GM12865 (cell line): Measurements from ENCODE around the gene NMT1.
A peak's percentile ranks its signal among the peaks of the same experiment; 100 is the strongest.

Experiments
- DNase-seq: peaks from one replicate; pipeline ENCODE4 v3.0.0; 2010; ENCODE audit warnings: low read depth
- H3K4me3 ChIP-seq: 2 replicates; pipeline ENCODE4 v1.5.1; 2011; ENCODE audit warnings: mild to moderate bottlenecking, low read depth, low read length, control low read depth
- CTCF ChIP-seq: IDR thresholded peaks from 2 replicates; pipeline ENCODE4 v1.5.1; 2011; ENCODE audit warnings: low read length, control low read depth, low read depth, inconsistent platforms; ENCODE audit not compliant: insufficient read depth; ENCODE audit errors: missing control alignments

NMT1 gene

DNA sequence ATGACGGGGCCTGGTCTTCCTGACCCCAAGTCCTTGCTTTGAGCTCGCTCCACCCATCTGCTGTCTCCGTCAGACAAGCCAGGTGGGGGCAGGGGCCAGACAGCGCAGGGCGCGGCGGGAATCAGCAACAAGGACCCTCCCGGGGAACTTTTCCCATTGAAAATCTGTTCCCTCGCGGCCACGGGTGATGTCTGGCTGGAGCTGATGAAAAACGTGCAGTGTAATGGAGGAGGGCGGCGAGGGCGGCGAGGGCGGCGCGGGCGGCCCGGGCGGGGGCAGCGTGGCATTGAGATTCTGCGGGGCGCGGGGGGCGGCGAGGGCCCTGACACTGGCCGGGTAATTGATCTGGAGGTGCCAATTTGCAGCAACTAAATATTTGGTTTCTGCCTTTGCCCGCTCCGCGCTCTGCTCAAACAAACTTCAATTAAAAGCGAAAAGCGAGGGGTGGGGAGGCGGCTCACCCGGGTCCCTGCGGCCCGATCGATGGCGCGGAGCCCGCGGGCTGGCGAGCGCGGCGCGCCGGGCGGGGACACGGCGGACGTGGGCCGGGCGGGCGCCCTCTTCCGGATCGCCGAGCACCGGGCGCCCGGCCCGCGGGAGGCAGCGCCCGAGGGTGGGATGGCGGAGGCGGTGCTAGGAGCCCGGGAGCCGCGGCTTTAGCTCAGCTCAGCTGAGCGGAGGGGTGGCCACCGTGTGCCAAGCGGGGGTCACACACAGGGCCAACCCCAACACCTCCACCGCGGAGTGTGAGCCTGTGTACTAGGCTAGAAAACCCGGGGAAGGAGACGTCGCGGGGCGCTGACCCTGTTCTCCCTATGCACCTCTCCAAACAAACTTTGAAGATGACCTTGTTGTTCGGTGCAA is 42.0 kb upstream of the NMT1 start:
- peak; percentile 59 for DNase-seq
- TF ChIP-seq CTCF = peak; percentile 39
- H3K4me3 ChIP-seq = peak overlapping the region; percentile 40

GRCh38 chr17:45020354-45021138 is 40.6 kb upstream of the NMT1 start:
- TF ChIP-seq CTCF = no peak
- no peak for DNase-seq
- no peak overlapping the region for H3K4me3 ChIP-seq

GRCh38 chr17:45021607-45022287 is 39.4 kb upstream of the NMT1 start:
- DNase-seq = peak; percentile 76
- peak; percentile 85 for TF ChIP-seq CTCF
- no peak overlapping the region for H3K4me3 ChIP-seq

DNA sequence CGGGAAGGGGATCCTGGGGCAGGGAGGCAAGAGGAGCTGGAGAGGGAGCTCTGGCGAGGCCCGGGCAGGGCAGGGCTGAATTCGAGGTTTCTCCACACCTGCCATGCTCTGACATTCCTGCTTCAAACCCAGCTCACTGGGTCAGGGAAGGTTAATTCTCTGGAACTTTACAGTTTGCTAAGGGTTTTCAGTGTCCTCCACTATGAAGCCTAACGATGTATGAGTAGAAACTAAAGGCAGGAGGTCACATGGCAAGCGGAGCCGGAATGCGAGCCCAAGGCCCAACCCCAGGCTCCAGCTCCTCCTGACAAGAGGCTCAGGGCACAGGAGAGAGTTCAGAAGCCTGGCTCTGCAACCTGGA is 38.8 kb upstream of the NMT1 start:
- H3K4me3 ChIP-seq = no peak overlapping the region
- TF ChIP-seq CTCF = no peak
- no peak for DNase-seq

DNA sequence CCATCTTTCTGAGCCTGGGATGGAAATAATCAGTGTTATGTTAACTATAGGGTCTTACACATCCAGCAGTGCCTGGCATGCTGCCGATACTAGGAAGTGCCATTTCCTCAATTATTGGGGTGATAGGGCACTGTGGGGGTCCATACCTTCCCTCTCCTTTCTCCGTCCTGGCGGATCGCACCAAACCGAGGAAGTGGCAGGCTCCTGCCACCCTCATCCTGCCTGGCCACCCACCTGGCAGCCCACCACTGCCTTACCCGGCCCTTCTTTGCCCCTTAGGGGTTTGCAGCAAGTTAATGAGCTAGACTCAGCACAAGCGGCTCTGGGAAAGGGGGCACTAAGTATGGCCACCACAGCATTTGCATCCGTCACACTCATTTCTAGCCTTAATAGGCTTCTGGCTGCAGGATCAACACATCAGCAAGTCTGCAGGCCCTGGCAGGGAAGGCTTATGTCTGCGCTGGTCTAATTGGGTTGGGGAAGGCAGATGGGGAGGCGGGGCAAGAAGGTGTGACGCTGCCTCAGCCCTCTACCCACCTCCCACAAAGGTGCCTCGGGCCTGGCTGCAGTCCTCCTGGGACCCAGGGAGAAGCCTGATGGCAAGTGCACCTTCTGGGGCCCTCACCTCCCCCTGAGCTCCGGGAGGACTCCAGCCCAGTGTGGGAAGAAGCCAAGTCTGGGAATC is 38.3 kb upstream of the NMT1 start:
- TF ChIP-seq CTCF = no peak
- H3K4me3 ChIP-seq = no peak overlapping the region
- peak; percentile 72 for DNase-seq

GRCh38 chr17:45029096-45029495 is 32.0 kb upstream of the NMT1 start:
- no peak overlapping the region for H3K4me3 ChIP-seq
- DNase-seq = peak; percentile 32
- TF ChIP-seq CTCF = no peak
